Ureter (tissue), 1 donor: ENCODE data around the gene CDAN1. TPM values are rescaled to one million over a fixed set of nuclear protein-coding genes. Genes with fewer than 3 reads are reported as not detected.
"Not testable (repeated sequence)": the region's sequence is repeated elsewhere in the genome, so short reads cannot be mapped to it uniquely, and the experiment has no call there.

Experiments used
- DNase-seq: peaks from one replicate; pipeline ENCODE4 v3.0.0-alpha.2; 2020; ENCODE audit warnings: low spot score
- total RNA-seq: library from RNA; stranded (reverse); gene quantifications from one replicate; pipeline ENCODE4 v1.2.4, GENCODE V29; 2023
- donor health status: DM: yes; HTN: yes; CAD: no.

The CDAN1 gene
- total RNA-seq: 13.3 TPM

DNA sequence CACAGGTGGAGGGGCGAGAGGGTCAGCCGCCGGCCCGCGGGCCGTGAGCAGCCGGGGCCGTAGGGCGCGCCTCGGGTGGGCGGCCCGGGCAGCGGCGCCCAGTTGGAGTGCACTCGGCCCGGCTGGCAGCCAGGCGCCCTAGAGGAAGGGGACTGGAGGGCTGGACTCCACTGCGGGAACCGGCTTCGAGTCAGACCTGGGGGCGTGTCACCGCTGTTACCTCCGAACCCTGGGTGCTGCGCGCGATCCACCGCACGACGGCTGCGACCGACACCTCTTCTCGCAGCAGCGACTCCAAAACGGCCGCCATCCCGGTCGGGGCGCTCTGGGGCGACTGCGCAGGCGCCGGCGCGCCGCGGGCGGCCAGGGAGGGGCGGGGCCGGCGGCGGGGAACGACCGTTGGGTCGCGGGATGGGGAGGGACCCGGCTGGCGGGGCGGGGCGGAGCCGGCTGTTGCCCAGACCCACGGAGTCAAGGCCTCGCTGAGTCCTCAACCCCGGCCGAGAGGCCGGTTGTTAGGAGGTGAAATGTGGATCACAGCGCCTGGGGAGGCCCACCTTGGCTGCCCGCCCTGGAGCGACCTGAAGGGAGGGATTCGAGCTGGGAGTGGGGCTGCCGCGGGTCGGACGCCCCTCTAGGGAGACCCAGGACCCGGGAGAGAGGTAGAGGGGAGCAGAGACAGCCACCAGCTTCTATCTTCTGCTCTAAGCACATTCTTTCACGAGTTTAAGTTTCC is at the start of gene CDAN1:
TSS of gene CDAN1 (minus strand) at position 336 of the 736 bp plus-strand sequence. CDS start at position 310, 26 bp downstream.
- DNase-seq: peak; percentile 92

DNA sequence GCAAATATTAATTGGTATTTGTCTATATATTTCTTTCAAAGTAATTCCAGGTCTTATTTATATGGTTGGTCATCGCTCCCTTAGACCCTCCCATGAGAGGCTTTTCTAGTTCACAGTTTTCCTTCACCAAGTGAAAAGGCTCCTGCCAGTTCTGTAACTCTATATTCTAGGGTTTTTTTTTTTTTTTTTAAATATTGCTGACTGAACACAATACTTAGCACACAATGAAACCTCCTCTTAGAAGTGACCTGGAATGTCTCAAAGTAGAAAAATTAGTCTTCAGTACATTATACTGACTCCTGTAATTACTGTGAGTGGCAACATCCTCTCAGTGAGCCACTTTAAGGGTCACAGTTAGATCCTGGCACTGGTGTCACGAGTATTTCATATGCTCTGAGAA is 48.6 kb upstream of the CDAN1 start:
- DNase-seq: no peak

GRCh38 chr15:42784705-42785104 is 47.8 kb upstream of the CDAN1 start:
- no peak for DNase-seq

GRCh38 chr15:42782716-42783115 is 45.8 kb upstream of the CDAN1 start:
- no peak for DNase-seq

- no peak for DNase-seq
Observed at GRCh38 chr15:42775416-42775815, 38.5 kb upstream of the CDAN1 start.

GRCh38 chr15:42772901-42773300 is 36.0 kb upstream of the CDAN1 start:
- DNase-seq: no peak

DNA sequence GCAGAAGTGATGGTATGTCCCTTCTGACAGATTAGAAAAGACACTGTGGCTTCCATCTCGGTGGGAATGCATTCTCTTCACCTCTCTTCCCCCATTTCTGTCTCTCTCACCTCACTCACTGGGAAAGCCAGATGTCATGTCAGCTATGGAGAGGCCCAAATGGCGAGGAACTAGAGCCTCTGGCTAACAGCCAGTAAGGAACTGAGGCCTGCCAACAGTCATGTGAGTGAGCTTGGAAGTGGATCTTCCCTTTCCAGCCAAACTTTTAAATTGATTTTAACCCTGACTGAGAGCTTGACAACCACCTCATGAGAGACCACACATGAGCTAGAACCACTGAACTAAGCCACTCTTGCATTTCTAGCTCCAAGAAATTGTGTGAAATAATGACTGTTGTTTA is 35.2 kb upstream of the CDAN1 start:
- no peak for DNase-seq

DNA sequence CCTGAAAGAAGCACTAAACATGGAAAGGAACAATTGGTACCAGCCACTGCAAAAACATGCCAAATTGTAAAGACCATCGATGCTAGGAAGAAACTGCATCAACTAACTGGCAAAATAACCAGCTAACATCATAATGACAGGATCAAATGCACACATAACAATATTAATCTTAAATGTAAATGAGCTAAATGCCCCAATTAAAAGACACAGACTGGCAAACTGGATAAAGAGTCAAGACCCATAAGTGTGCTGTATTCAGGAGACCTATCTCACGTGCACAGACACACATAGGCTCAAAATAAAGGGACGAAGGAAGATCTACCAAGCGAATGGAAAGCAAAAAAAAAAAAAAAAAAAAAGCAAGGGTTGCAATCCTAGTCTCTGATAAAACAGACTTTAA is 29.2 kb upstream of the CDAN1 start:
- not testable (repeated sequence) for DNase-seq

DNA sequence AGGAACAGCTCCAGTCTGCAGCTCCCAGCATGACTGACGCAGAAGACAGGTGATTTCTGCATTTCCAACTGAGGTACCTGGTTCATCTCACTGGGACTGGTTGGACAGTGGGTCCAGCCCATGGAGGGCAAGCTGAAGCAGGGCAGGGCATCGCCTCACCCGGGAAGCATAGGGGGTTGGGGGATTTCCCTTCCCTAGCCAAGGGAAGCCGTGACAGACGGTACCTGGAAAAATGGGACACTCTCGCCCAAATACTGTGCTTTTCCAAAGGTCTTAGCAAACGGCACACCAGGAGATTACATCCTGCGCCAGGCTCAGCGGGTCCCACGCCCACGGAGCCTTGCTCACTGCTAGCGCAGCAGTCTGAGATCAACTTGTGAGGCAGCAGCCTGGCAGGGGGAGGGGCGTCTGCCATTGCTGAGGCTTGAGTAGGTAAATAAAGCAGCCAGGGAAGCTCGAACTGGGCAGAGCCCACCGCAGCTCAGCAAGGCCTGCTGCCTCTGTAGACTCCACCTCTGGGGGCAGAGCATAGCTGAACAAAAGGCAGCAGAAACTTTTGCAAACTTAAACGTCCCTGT is 27.3 kb upstream of the CDAN1 start:
- DNase-seq: not testable (repeated sequence)

DNA sequence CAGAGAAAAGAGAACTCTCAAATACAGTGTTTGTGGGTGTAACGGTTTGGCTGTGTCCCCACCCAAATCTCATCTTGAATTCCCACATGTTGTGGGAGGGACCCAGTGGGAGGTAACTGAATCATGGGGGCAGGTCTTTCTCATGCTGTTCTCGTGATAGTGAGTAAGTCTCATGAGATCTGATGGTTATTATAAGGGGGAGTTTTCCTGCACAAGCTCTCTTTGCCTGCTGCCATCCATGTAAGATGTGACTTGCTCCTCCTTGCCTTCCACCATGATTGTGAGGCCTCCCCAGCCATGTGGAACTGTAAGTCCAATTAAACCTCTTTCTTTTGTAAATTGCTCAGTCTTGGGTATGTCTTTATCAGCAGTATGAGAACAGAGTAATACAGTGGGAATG is 24.9 kb upstream of the CDAN1 start:
- DNase-seq: not testable (repeated sequence)

GRCh38 chr15:42760759-42761158 is 23.8 kb upstream of the CDAN1 start:
- no peak for DNase-seq

DNA sequence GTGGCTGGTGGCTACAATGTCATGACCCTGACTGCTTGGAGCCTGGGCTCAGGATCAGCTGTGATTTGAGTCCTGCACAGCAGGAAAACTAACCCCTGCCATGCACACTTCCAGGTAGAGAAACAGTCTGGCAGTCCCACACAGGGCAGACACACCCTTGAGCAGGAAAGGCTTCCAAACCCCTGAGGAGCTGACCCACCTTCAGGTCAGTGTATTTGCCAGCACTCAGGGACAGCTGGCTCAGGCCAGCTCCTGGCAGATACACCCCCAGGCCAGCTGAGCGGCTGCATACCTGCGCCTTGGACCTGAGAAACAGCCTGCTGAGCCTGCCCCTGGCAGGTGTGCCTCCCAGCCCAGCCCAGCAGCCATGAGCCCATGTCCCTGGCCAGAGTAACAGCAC is 22.2 kb upstream of the CDAN1 start:
- no peak for DNase-seq

DNA sequence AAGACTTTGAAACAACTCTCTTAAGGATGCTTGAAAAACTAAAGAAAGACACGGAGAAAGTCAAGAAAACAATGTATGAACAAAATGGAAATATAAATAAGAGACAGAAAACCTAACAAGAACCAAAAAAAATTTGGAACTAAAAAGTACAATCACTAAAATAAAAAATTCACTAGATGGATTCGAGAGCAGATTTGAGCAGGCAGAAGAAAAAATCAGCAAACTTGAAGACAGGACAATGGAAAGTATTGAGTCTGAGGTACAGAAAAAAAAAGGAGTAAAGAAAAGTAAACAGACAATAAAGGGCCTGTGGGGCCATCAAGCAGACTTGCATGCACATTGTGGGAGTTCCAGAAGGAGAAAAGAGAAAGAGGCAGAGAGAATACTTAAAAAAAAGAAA is 13.4 kb upstream of the CDAN1 start:
- DNase-seq: no peak

DNA sequence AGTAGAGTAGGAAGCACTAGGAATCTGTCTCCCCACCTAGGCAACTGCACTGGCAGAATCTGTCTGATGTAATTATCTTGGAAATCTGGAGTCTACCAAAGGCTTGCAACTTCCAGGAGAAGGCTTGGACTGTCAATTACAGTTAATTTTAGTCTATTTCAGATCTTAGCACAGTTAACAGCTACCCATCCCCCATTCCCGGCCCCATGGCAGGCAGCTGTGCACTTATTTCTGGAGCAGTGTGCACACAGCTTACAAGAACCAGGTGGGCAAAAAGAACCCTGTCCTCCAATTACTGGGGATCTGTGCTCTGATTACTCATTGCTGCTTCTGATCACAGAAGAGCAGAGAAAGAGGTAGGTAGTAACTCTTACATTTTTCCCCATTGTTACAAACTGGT is 12.3 kb upstream of the CDAN1 start:
- DNase-seq: no peak

- DNase-seq: no peak
Observed at GRCh38 chr15:42744195-42744594, 7.3 kb upstream of the CDAN1 start.

DNA sequence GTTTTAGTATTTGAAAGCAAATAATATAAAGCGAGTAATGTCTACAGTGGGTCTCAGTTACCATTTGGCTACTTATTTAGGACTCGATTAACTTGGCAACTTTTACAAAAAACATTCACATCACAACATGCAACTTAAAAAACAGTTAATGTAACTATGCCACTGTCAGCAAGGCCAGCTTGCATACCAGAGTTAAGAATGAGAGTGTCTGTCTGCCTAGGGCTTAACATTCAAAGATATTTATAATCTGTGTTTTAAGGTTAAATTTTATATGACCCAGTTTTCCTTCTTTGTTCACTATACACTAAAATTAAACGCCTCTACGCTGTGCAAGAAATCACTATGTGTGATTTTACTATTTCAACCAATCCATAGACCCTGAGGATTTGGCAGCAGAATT is 5.2 kb upstream of the CDAN1 start:
- DNase-seq: no peak

GRCh38 chr15:42741710-42742109 is 4.8 kb upstream of the CDAN1 start:
- no peak for DNase-seq

- DNase-seq: no peak
Observed at GRCh38 chr15:42737529-42738328, 801 bp upstream of the CDAN1 start.

- DNase-seq: no peak
Observed at GRCh38 chr15:42736178-42736792, 643 bp downstream of the CDAN1 start.

- no peak for DNase-seq
Observed at GRCh38 chr15:42735382-42736165, 1.4 kb downstream of the CDAN1 start.

GRCh38 chr15:42734076-42734672 is 2.8 kb downstream of the CDAN1 start:
- no peak for DNase-seq
